HEK293 (cell line): Measurements from ENCODE around the gene CDKAL1.

Experiments used
- CTCF ChIA-PET: fragments of 350-600 bp; formaldehyde crosslinking; extraction: SDS; loops from one replicate; lab custom pipeline; 2021; ENCODE audit warnings: antibody characterized with exemption; lab: Yijun Ruan, JAX
- POLR2A ChIA-PET: fragments of 300-600 bp; formaldehyde crosslinking; extraction: SDS; loops from one replicate; lab custom pipeline; 2020; ENCODE audit warnings: antibody characterized with exemption, inconsistent platforms; lab: Yijun Ruan, JAX
- H3K27ac ChIP-seq: fragments of 200-500 bp; sonication (Bioruptor generic); 2 replicates; pipeline ENCODE4 v1.5.1; 2014; ENCODE audit warnings: low read depth, low read length, control low read depth, inconsistent platforms; ENCODE audit errors: extremely low read depth
- H3K36me3 ChIP-seq, 2 experiments: fragments of 200-500 bp in 1 of 2; sonication (Bioruptor generic) in 1 of 2; 1 replicate in 1 of 2; 2 replicates in 1 of 2; pipeline ENCODE4 v1.5.1; 2014 to 2017; ENCODE audit warnings: inconsistent platforms in 2 of 2, low read length in 2 of 2; ENCODE audit not compliant: control insufficient read depth in 2 of 2, insufficient read depth in 1 of 2
- H3K4me1 ChIP-seq: fragments of 200-500 bp; sonication (Bioruptor generic); 2 replicates; pipeline ENCODE4 v1.5.1; 2014; ENCODE audit warnings: mild to moderate bottlenecking, low read length, inconsistent platforms; ENCODE audit not compliant: control insufficient read depth, insufficient read depth
- H3K4me3 ChIP-seq: 2 replicates; pipeline ENCODE4 v1.5.1; 2011; ENCODE audit warnings: low read depth, mild to moderate bottlenecking, control low read depth, low read length, moderate library complexity
- H3K9me3 ChIP-seq: fragments of 200-500 bp; sonication (Bioruptor generic); 2 replicates; pipeline ENCODE4 v1.5.1; 2014; ENCODE audit warnings: low read depth, low read length, inconsistent platforms; ENCODE audit not compliant: control insufficient read depth, insufficient read depth
- BCL11B ChIP-seq: fragments of 450-650 bp; formaldehyde crosslinking; IDR thresholded peaks from 2 replicates; pipeline ENCODE4 v1.5.1; 2016; ENCODE audit warnings: low read depth, missing biosample characterization, missing genetic modification characterization
- FEZF1 ChIP-seq: fragments of 450-650 bp; formaldehyde crosslinking; IDR thresholded peaks from 2 replicates; pipeline ENCODE4 v1.5.1; 2016; ENCODE audit warnings: missing biosample characterization, missing genetic modification characterization
- KLF8 ChIP-seq: fragments of 450-650 bp; formaldehyde crosslinking; IDR thresholded peaks from 2 replicates; pipeline ENCODE4 v1.5.1; 2016; ENCODE audit warnings: missing biosample characterization, missing genetic modification characterization
- TRIM28 ChIP-seq: IDR thresholded peaks from 2 replicates; pipeline ENCODE4 v1.6.1; 2011; ENCODE audit warnings: low read length, control low read depth, borderline replicate concordance
- ZNF202 ChIP-seq: fragments of 450-650 bp; formaldehyde crosslinking; IDR thresholded peaks from 2 replicates; pipeline ENCODE4 v1.5.1; 2016; ENCODE audit warnings: missing biosample characterization, missing genetic modification characterization, borderline replicate concordance
- ZNF211 ChIP-seq: fragments of 450-650 bp; formaldehyde crosslinking; IDR thresholded peaks from 2 replicates; pipeline ENCODE4 v1.5.1; 2016; ENCODE audit warnings: low read depth, missing biosample characterization, missing genetic modification characterization
- ZNF274 ChIP-seq, 2 experiments: fragments of 200-500 bp in 1 of 2; fragments of 450-650 bp in 1 of 2; sonication (Bioruptor generic) in 1 of 2; formaldehyde crosslinking in 1 of 2; IDR thresholded peaks; 2 replicates each; pipeline versions ENCODE4 v1.5.1 to v1.6.1; 2014 to 2016; ENCODE audit warnings: borderline replicate concordance in 1 of 2, inconsistent platforms in 1 of 2, low read length in 1 of 2, missing biosample characterization in 1 of 2, missing genetic modification characterization in 1 of 2
- ZNF561 ChIP-seq: fragments of 450-650 bp; IDR thresholded peaks from 2 replicates; pipeline ENCODE4 v1.5.1; 2018; ENCODE audit warnings: missing biosample characterization, missing genetic modification characterization, borderline replicate concordance
- ZNF585B ChIP-seq: fragments of 450-650 bp; formaldehyde crosslinking; IDR thresholded peaks from 2 replicates; pipeline ENCODE4 v1.5.1; 2016; ENCODE audit warnings: missing biosample characterization, missing genetic modification characterization
- TF ChIP-seq, protein P1 (sequence below): fragments of 450-650 bp; IDR thresholded peaks from 2 replicates; pipeline ENCODE4 v1.5.1; 2018; ENCODE audit warnings: missing biosample characterization, missing genetic modification characterization
- TF ChIP-seq, protein P2 (sequence below): fragments of 450-650 bp; formaldehyde crosslinking; IDR thresholded peaks from 2 replicates; pipeline ENCODE4 v1.5.1; 2017; ENCODE audit warnings: missing biosample characterization, missing genetic modification characterization
- TF ChIP-seq, protein P3 (sequence below): fragments of 450-650 bp; formaldehyde crosslinking; IDR thresholded peaks from 2 replicates; pipeline ENCODE4 v1.5.1; 2017; ENCODE audit warnings: missing biosample characterization, missing genetic modification characterization

Gene CDKAL1

DNA sequence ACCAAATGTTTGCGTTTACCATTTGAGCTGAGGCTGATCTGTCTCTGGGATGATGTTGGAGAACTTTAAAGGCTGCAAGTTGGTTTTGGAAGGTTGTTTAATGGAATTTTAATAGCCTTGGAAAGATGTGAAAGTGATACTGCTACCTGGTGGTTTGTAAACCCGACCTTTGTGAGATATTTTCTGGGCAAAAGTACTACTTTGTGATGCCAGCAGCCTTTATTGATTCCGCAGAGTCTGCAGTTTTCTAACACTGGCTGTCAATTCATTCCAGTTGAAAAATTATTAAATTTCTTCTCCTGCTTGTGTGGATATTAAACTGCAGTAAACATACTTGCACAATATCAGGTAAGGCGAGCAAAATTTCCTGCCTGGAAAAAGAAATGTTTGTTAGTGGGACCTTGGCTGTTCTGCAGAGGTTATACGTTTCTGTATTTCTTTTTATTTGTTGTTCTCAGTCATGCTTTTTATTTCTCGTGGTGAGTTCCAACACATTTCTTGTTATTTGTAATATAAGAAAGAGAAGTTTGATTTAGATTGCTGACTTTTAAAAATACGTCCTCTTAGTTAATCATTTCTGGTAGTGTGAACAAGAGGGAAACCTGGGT lies 322.5 kb downstream of the CDKAL1 start (continued):
- TF ChIP-seq, protein P1, sequence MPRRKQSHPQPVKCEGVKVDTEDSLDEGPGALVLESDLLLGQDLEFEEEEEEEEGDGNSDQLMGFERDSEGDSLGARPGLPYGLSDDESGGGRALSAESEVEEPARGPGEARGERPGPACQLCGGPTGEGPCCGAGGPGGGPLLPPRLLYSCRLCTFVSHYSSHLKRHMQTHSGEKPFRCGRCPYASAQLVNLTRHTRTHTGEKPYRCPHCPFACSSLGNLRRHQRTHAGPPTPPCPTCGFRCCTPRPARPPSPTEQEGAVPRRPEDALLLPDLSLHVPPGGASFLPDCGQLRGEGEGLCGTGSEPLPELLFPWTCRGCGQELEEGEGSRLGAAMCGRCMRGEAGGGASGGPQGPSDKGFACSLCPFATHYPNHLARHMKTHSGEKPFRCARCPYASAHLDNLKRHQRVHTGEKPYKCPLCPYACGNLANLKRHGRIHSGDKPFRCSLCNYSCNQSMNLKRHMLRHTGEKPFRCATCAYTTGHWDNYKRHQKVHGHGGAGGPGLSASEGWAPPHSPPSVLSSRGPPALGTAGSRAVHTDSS: no peak
- TF ChIP-seq ZNF211: no peak
- TF ChIP-seq ZNF202: no peak

DNA sequence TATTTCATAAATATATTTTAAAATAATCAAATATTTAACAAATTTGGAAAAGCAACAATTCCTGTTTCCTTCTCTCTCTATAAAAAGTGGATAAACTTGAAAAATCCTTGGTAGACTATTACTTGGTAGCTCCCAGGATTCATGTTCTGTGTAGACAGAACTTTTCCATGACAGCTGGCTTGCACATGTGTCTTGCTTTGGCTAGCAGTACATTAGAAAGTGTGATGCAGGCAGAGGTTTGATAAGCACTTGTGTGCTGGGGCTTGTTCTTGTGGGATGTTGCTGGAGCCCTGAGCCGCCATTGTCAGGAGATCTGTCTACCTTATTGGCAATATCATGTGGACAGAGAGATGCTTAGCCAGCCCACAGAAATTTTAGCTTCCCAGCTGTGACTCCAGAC lies 327.2 kb downstream of the CDKAL1 start:
- Histone ChIP-seq H3K4me3 (no peak overlapping the region), H3K36me3 (no peaks in the 10 kb centered on the region)
- TF ChIP-seq ZNF274 (IDR thresholded peaks at IDR 0.05; ENCODE audit: low read length) (no peak), ZNF274 (tag by site-specific recombination; IDR thresholded peaks at IDR 0.05; ENCODE audit: borderline replicate concordance) (no peak), TRIM28 (no peak), ZNF585B (tag by site-specific recombination) (no peak), KLF8 (tag by site-specific recombination) (no peak), BCL11B (tag by site-specific recombination) (no peak)
- TF ChIP-seq, protein P2, sequence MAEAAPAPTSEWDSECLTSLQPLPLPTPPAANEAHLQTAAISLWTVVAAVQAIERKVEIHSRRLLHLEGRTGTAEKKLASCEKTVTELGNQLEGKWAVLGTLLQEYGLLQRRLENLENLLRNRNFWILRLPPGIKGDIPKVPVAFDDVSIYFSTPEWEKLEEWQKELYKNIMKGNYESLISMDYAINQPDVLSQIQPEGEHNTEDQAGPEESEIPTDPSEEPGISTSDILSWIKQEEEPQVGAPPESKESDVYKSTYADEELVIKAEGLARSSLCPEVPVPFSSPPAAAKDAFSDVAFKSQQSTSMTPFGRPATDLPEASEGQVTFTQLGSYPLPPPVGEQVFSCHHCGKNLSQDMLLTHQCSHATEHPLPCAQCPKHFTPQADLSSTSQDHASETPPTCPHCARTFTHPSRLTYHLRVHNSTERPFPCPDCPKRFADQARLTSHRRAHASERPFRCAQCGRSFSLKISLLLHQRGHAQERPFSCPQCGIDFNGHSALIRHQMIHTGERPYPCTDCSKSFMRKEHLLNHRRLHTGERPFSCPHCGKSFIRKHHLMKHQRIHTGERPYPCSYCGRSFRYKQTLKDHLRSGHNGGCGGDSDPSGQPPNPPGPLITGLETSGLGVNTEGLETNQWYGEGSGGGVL (tag by site-specific recombination): no peak
- TF ChIP-seq, all 188 proteins: peak for 0
- ChIA-PET POLR2A (no interaction called here), CTCF (no interaction called here)
- H3K27ac ChIP-seq: no peak overlapping the region
- no peaks in the 10 kb centered on the region for H3K9me3 ChIP-seq
- H3K4me1 ChIP-seq: 0 out of 2 replicates have a peak, but pooled peaks cover 2% of the 10 kb centered on the region

DNA sequence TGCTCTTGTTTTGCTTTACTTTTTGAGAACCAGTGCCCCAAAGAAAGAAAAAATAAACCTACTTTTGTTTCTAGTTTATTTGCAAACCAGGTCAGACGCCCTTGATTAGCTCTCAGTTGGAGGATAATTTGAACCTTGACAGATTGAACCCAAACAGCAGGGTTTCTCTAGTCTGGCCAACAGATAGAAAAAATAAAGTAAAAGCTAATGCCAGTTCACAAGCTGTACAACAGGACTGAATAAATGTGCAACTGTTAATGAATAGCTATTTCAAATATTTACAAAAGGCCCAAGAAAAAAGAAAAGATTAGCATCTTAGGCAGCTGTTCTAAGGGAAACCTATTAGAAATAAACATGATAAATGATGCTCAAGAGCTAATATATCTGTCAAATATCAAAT lies 331.8 kb downstream of the CDKAL1 start:
- Histone ChIP-seq H3K9me3 (no peaks in the 10 kb centered on the region), H3K36me3 (no peaks in the 10 kb centered on the region), H3K4me1 (peaks cover 11% of the 10 kb centered on the region; the same call in 1 of the 2 replicates), H3K27ac (no peak overlapping the region), H3K4me3 (no peak overlapping the region)
- CTCF ChIA-PET: interaction anchor here (0.8 kb wide), 1 partner anchor 299 kb away, joined by 3 read pairs; no protein-coding TSS in a partner anchor
- POLR2A ChIA-PET: interaction anchor here (0.5 kb wide), 1 partner anchor 723 kb away, joined by 3 read pairs; no protein-coding TSS in a partner anchor
- TF ChIP-seq, protein P3, sequence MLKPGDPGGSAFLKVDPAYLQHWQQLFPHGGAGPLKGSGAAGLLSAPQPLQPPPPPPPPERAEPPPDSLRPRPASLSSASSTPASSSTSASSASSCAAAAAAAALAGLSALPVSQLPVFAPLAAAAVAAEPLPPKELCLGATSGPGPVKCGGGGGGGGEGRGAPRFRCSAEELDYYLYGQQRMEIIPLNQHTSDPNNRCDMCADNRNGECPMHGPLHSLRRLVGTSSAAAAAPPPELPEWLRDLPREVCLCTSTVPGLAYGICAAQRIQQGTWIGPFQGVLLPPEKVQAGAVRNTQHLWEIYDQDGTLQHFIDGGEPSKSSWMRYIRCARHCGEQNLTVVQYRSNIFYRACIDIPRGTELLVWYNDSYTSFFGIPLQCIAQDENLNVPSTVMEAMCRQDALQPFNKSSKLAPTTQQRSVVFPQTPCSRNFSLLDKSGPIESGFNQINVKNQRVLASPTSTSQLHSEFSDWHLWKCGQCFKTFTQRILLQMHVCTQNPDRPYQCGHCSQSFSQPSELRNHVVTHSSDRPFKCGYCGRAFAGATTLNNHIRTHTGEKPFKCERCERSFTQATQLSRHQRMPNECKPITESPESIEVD: 0 out of 2 replicates have a peak, but pooled peaks have one; percentile 26
- no peak for TF ChIP-seq ZNF561 (tag by site-specific recombination)
- 0 out of 2 replicates have a peak, but pooled peaks have one; percentile 7 for TF ChIP-seq FEZF1 (tag by site-specific recombination)
